HG03097 (cell line): ENCODE data around the gene NME8.

ENCODE experiments used
- ATAC-seq: cut with Tn5 transposase; IDR thresholded peaks from one replicate; pipeline ENCODE4 v1.9.1; 2021; ENCODE audit not compliant: unreplicated experiment, low FRiP score

The NME8 gene

GRCh38 chr7:37930226-37930948, 82.0 kb downstream of the NME8 start:
- ATAC-seq = no peak

- no peak for ATAC-seq
These were observed 84.1 kb downstream of the NME8 start for GRCh38 chr7:37932543-37932942.

GRCh38 chr7:37933018-37933566, 84.7 kb downstream of the NME8 start:
- ATAC-seq = no peak

GRCh38 chr7:37942934-37943610, 94.7 kb downstream of the NME8 start:
- ATAC-seq = no peak

GRCh38 chr7:37943905-37944736, 95.7 kb downstream of the NME8 start:
- no peak for ATAC-seq

- ATAC-seq = no peak
These were observed 96.3 kb downstream of the NME8 start for GRCh38 chr7:37944737-37945054.

GRCh38 chr7:37945336-37945735, 96.9 kb downstream of the NME8 start:
- no peak for ATAC-seq

GRCh38 chr7:37947138-37947940, 98.9 kb downstream of the NME8 start:
- no peak for ATAC-seq

- no peak for ATAC-seq
These were observed 99.5 kb downstream of the NME8 start for GRCh38 chr7:37947941-37948210.
